HG03575 (cell line): ENCODE results near the gene REEP2.
"Not testable (repeated sequence)": the region's sequence is repeated elsewhere in the genome, so short reads cannot be mapped to it uniquely, and the experiment has no call there.

Source experiments
- ATAC-seq: cut with Tn5 transposase; IDR thresholded peaks from one replicate; pipeline ENCODE4 v1.9.1; 2021; ENCODE audit not compliant: unreplicated experiment, insufficient number of reproducible peaks, low FRiP score; ENCODE audit errors: extremely low read depth

REEP2 gene, protein sequence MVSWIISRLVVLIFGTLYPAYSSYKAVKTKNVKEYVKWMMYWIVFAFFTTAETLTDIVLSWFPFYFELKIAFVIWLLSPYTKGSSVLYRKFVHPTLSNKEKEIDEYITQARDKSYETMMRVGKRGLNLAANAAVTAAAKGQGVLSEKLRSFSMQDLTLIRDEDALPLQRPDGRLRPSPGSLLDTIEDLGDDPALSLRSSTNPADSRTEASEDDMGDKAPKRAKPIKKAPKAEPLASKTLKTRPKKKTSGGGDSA

DNA sequence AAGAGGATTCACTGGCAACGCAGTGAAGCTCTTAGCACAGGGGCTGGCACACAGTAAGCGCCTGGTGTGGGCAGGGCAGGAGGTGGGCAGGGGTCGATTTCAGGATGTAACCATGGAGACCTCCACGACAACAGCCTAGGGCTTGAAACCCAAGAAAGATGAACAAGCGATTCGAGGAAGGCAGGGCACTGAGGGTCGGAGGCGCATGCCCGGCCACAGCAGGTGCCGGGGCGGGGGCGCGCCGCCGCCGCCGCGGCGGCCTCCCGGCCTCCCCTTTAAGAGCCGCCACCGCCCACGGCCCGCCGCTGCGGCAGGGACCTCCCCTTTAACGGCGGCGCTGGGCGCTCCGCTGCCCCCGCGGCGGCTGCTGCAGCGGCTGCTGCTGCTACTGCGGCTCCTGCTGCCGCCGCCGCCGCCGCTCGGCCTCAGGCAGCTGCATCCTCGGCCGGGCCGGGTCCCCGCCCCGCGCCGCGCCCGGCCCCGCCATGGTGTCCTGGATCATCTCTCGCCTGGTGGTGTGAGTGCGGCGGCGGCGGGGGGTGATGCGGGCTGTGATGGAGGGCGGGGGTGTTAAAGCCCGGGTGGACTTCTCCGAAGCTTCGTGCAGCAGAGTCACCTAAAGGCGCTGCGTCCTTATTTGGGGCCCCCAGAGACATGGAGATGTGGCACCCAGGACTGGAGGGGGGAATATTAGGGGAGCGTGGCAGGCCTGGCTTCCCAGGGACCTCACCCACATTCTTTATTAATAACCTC is at the start of gene REEP2:
TSS of gene REEP2 (plus strand) at position 334 of the 753 bp plus-strand sequence. CDS start at position 486, 152 bp downstream.
- ATAC-seq: no peak

DNA sequence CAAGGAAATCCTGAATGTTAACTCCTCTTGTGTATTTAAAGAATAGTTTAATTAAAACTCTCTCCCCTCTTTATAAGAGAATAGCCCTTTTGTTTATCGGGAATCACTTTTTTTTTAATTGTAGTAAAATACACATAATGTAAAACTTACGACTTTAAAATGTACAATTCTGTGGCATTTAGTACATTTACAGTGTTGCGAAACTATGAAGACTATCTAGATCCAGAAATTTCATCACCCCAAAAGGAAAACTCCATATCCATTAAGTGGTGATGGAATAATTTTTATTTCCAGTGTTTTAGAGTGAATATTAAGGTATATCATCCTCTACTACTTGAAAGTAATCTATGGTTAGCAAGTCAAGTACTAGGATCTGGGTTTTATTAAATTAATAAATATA is 49.5 kb upstream of the REEP2 start:
- no peak for ATAC-seq

GRCh38 chr5:138389911-138390310 is 48.9 kb upstream of the REEP2 start:
- ATAC-seq: not testable (repeated sequence)

- no peak for ATAC-seq
Observed at GRCh38 chr5:138391859-138392386, 46.9 kb upstream of the REEP2 start.

DNA sequence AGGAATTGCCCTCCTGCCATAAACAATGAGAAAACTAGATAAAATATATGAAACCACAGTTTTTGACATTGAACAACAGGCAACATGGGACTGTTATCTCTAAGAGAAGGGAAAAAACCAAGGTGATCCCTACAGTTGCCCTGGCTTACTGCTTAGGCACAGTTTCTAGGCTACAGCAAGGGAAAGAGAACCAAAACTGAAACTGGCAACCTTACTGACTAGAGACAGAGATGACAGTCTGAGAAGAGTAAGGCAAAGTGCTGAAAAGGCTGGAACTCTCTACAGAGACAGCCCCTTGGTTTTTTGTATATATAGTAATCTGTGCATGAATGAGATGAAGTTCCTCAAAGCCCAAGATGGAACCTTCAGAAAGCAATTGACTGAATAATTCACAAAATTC is 36.2 kb upstream of the REEP2 start:
- no peak for ATAC-seq

DNA sequence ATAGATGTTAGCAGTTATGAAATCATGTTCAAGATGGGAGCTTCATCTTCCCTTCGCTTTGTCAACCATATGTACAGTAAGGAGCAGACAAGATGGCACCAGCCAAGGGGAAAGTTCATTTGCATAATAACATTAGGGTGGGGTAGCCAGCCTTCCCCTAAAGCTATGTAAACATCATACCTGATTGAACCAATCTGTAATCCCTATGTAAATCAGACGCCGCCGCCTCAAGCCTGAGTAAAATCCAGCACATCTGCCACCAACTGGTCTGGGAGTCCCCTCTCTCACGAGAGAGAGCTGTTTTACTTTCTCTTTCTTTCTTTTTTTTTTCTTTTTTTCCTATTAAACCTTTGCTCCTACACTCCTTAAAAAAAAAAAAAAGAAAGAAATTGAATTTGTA is 30.8 kb upstream of the REEP2 start:
- no peak for ATAC-seq

DNA sequence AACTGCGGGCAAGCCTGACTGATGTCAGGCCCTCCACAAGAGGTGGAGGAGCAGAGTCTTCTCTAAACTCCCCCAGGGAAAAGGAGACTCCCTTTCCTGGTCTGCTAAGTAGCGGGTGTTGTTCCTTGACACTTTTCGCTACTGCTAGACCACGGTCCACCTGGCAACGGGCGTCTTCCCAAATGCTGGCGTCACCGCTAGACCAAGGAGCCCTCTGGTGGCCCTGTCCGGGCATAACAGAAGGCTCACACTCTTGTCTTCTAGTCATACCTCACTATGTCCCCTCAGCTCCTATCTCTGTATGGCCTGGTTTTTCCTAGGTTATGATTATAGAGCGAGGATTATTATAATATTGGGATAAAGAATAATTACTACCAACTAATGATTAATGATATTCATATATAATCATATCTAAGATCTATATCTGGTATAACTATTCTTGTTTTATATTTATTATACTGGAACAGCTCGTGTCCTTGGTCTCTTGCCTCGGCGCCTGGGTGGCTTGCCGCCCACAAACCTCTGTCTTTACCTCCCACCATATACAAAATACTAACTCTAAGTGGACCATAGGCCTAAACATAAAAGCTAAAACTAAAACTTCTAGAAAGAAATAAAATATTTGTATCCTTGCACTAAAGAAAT is 27.7 kb upstream of the REEP2 start:
- ATAC-seq: not testable (repeated sequence)

DNA sequence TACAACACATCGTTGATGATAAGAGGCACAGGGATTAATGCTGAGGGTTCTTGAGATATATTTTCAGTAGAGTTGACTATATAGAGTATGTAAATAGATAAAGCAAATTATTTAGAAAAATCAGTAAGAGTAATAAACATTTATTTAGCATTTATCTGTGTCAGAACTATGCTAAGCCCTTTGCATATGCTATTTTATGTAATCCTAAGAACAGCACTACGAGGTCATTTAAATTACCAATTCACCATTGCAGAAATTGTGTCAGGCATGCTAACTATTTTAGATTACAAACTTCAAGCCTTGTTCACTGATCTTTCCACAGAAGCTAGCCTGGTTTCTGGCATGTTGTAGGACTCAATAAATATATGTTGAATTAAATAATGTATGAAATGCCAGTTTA is 20.4 kb upstream of the REEP2 start:
- ATAC-seq: no peak

GRCh38 chr5:138425079-138425478 is 13.8 kb upstream of the REEP2 start:
- ATAC-seq: no peak

DNA sequence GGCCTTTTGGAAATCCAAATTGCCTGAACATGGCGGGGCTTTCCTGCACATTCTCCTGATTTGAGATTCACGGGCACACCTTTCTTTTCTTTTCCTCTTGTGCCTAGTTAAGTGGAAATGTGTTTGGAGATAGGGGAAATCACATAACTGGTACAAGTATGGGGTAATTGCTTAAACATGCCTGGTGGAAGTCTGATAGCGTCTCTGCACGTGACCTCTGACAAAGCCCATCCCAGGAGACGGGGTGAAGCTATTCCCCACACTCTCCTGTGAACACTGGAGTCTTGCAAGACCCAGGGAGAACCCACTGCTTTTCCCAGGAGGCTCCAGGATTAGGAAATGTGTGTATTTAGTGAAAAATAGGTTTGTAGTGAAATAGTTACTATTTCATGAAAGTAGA is 2.9 kb upstream of the REEP2 start:
- no peak for ATAC-seq

GRCh38 chr5:138438003-138438723 is 694 bp upstream of the REEP2 start:
- no peak for ATAC-seq

GRCh38 chr5:138439477-138440158 is 761 bp downstream of the REEP2 start:
- no peak for ATAC-seq

- no peak for ATAC-seq
Observed at GRCh38 chr5:138440159-138441073, 1.6 kb downstream of the REEP2 start.

- ATAC-seq: no peak
Observed at GRCh38 chr5:138441221-138441620, 2.4 kb downstream of the REEP2 start.

- no peak for ATAC-seq
Observed at GRCh38 chr5:138444078-138444773, 5.4 kb downstream of the REEP2 start.

DNA sequence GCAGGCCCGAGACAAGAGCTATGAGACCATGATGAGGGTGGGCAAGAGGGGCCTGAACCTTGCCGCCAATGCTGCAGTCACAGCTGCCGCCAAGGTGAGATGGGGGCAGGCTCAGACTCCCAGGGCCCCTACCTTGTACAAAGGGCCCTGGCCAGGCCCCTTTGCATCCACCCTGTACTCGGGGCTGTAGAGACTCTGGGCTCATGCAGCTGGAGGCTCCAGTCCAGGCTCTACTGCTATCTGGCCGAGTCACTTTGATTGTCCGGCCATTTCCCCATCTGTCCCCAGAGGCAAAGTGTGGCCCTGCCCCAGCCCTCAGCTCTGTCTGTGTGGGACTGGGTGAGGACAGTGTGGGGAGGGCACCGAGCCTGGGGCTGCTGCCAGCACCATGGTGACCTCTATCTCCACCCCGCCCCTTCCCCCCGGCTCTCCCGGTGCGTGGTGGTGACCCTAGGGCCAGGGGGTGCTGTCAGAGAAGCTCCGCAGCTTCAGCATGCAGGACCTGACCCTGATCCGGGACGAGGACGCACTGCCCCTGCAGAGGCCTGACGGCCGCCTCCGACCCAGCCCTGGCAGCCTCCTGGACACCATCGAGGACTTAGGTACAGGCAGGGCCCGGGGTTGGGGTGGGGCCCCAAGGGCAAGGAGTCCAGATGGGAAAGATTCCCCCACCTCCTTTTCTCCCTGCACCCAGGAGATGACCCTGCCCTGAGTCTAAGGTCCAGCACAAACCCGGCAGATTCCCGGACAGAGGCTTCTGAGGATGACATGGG is 6.1 kb downstream of the REEP2 start:
- ATAC-seq: no peak
